HG02885 (cell line): ENCODE measurements around the gene LMBRD2.
A peak's percentile ranks its signal among the peaks of the same experiment; 100 is the strongest.

Experiments used
- ATAC-seq: cut with Tn5 transposase; IDR thresholded peaks from one replicate; pipeline ENCODE4 v1.9.1; 2021; ENCODE audit warnings: mild to moderate bottlenecking; ENCODE audit not compliant: unreplicated experiment, poor library complexity

The LMBRD2 gene

DNA sequence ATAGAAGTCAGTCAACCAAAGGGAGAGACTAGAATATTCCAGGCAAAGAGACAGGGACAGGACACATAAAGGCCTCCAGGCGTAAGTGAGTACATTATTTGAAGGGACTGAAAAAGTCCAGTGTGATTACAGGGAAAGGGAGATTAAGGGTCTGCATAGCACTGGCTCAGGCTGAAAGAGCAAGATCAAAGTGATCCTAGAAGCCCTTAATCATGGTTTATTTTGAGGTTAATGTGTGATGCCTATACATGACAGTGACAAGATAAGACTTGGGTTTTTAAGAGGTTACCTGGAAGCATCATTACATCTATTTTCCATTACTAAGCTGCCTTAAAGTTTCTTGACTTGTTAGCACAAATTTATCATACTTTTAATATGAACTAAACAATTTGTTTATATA is 25.8 kb downstream of the LMBRD2 start:
- ATAC-seq = no peak

GRCh38 chr5:36111238-36111637 is 40.4 kb downstream of the LMBRD2 start:
- no peak for ATAC-seq

- ATAC-seq = no peak
Observed at GRCh38 chr5:36108758-36109460, 42.8 kb downstream of the LMBRD2 start.

DNA sequence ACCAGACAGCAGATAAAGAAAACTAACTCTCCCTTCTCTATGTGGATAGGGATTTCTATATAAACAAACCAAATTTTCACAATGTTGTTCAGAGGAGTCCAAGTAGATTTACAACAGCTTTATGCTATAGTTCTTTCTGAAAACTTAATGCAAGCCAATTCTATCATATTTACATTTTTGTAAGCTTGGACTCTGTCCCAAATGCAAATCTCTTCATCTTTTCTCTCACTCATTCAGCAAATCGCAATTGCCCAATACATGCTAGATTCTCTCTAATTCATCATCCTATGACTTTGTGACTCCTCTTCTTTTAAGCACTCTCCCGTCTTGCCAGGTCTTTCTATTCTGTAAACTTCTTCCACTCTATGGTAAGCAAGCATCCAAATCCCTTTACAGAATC is 45.9 kb downstream of the LMBRD2 start:
- no peak for ATAC-seq

GRCh38 chr5:36099748-36100147 is 51.9 kb downstream of the LMBRD2 start:
- no peak for ATAC-seq

GRCh38 chr5:36096486-36096885 is 55.2 kb downstream of the LMBRD2 start:
- no peak for ATAC-seq

- ATAC-seq = peak; percentile 76
Observed at GRCh38 chr5:36089989-36090388, 61.7 kb downstream of the LMBRD2 start.

GRCh38 chr5:36079200-36079781 is 72.4 kb downstream of the LMBRD2 start:
- ATAC-seq = peak; percentile 99

DNA sequence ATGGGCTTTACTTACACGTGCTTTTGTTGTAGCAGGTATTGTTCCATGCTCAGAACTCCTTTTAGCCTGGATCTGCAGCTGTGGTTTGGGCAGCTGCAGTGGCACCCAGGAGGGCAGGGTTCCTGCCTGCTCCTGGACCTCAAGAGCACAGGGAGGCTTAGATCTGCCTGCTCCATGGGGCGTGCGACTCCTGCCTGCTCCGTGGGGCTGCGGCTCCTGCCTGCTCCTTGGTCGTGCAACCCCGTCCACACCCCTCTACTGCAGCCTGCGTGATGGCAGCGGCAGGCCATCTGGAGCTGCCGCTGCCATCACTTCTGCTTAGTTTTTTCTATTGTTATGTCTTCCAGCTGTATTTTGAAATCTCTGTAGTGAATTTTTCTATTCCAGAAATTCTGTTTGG is 73.3 kb downstream of the LMBRD2 start:
- no peak for ATAC-seq

DNA sequence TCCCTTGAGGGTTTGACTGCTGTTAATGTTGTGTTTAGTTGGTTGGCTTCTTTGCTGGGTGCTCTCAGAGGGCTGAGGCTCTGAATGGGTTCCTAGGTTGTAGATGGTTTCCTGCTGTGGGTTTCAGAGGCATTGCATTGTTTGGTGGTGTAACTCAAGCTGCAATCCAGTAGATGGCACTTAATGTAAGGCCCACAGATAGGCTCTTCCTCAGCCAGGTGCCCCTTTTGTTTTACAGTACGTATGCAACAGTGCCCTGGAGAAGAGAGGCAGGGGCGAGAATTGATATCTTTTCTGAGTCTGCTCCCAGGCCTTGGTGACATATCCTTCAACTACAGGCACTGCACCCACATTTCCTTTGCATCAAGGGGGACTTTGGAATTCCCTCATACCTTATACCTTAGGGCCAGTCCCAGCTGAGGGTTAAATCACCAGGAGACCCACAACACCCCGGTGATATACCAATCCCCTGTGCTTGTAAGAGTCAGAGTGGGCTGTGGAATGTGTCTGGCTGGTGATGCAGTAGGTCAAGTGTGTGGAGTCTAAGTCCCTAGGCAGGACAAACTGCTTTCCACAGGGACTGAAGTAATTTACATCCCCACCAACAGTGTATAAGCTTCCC is 78.0 kb downstream of the LMBRD2 start:
- peak; percentile 79 for ATAC-seq

DNA sequence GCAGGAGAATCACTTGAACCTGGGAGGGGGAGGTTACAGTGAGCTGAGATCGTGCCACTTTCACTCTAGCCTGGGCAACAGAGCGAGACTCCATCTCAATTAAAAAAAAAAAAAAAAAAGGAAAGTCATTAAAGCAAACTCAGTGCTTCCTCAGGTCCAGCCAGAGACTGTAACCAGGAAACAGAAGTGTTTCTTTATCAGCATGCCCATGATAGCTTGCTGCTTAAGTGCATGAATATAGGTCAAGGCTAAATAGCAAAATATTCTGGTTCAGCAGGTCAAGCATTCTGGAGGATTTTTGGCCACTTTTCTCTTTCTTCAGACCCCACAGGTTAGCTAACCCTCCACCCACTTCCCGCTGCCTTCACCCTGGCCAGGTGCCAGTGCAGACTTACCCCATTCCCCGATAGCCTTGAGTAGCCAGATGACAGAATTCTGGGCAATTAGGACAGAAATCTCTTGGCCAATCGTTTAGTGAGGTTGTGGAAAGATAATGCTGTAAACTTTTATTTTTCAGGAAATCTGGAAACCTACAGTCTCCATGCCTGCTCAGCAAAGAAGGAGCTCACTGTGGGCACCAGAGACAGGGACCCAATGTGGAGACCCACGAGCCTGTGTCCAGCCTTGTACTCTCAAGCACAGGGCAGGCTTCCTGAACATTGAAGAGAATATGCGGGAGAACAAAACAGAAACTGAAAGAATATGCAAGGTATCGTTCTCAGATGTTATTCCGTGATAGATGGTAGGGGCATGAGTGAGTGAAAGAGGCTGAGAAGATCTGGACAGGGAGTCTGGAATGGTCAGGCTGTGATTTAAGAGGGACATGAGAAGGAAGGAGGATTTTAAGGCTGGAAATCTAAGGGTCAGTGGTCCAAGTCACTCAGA is 80.8 kb downstream of the LMBRD2 start:
- peak; percentile 69 for ATAC-seq

DNA sequence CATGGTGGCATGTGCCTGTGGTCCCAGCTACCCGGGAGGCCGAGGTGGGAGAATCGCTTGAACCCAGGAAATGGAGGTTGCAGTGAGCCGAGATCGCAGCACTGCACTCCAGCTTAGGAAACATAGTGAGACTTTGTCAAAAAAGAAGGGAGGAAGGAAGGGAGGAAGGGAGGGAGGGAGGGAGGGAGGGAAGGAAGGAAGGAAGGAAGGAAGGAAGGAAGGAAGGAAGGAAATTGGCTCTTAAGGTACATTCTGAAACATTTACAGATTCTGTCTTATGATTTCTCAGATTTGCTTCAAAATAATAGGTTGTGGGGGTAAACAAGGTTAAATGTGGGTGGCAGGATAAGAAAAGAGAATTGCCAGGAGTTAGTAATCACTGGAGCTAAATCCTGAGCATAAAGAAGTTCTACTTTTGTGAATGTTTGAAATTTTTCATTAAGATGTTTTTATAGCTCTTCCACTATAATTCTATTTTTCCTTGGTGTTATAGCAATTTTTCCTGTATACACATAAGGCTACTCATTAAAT is 82.9 kb downstream of the LMBRD2 start:
- ATAC-seq = no peak

DNA sequence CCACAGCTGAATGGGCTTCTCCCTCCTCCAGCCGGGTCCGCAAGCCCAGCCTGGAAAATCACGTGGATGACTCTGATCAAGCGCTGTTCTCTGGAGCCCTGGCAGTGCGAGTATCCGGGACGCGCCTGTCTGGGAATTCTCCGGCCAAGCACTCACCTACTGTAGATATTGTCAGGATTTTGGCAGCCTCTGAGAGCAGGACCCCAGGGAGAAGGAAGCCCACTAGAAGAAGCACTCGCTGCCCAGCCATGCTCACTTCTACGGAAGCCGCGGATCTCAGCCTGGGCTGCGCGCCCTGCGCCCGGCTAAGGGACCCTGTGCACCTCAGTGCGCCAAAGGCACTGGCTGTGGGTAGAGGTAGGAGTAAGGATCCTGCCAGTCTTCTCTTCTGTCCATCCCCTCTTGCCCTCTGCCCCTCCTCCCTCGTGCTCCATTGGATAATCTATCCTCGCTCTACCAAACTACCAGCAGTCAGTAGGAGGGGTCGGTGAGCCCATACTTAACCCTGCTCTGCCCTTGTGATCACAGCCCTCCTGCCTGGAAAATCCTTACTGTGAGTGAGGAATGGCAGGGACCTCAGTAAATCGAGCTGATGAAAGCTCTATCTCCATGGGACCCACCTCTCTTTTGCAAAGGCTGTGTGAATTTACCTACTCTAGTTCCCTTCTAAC is 85.0 kb downstream of the LMBRD2 start, which contains the start of gene UGT3A2:
Gene UGT3A2 (minus strand): TSS at position 343 of the 671 bp plus-strand sequence. CDS start 93 bp downstream, at position 250.
- no peak for ATAC-seq

GRCh38 chr5:36066001-36066539 is 85.6 kb downstream of the LMBRD2 start:
- no peak for ATAC-seq

DNA sequence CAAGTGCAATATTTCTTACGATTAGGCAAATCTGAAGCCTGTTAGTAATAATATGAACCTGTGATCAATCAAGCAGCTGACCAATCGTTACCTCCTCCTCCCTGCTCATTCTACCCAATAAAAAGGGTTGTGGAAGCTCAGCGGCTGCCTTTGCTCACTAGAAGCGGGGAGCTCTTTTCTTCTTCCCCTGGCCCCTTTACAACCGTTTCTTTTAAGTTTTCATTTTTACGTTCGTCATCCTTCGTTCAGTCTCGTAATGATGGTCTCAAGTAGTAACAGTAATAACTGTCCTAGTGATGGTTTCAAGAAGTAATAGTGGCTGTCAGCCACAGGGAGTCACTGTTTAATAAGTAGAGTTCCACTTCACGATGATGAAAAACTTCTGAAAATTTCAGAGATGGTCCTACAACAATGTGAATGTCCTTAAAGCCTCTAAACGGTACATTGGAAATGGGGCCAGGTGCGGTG is 91.2 kb downstream of the LMBRD2 start:
- ATAC-seq = peak; percentile 78

GRCh38 chr5:36059571-36060419 is 91.9 kb downstream of the LMBRD2 start:
- no peak for ATAC-seq

- ATAC-seq = no peak
Observed at GRCh38 chr5:36058776-36059175, 92.9 kb downstream of the LMBRD2 start.

DNA sequence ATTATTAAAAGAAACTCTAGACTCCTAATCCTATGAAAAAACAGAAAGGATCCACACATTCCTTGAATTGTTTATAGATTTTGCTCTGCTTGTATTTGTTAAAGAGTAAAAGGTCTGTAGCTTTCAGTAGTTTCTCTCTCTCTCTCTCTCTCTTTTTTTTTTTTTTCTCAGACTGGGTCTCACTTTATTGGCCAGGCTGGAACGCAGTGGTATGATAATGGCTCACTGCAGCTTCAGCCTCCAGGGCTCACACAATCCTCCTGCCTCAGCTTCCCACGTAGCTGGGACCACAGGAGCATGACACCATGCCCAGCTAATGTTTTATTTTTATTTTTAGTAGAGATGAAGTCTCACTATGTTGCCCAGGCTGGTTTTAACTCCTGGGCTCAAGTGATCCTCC is 94.3 kb downstream of the LMBRD2 start:
- ATAC-seq = no peak

- ATAC-seq = no peak
Observed at GRCh38 chr5:36056422-36056821, 95.3 kb downstream of the LMBRD2 start.
